Gastroesophageal sphincter (tissue), 4 donors: ENCODE measurements around the gene EWSR1. TPM values are rescaled to one million over a fixed set of nuclear protein-coding genes. Genes with fewer than 3 reads are reported as not detected.
A peak's percentile ranks its signal among the peaks of the same experiment; 100 is the strongest.
"Not testable (repeated sequence)": the region's sequence is repeated elsewhere in the genome, so short reads cannot be mapped to it uniquely, and the experiment has no call there.

ENCODE experiments used
- ATAC-seq: fragments of 150-250 bp; one replicate; pipeline ENCODE4 v1.9.1; 2016; ENCODE audit warnings: mild to moderate bottlenecking, moderate library complexity
- H3K27ac ChIP-seq, 4 donors: fragments of 200-600 bp; sonication (generic) in 3 of 4; 1 replicate in 3 of 4; 2 replicates in 1 of 4; pipeline ENCODE4 v1.5.1; 2016 to 2019
- H3K27me3 ChIP-seq: fragments of 200-600 bp; sonication (generic); one replicate; pipeline ENCODE4 v1.5.1; 2019
- H3K36me3 ChIP-seq, 2 donors: fragments of 200-600 bp; sonication (generic); one replicate each; pipeline ENCODE4 v1.5.1; 2019; ENCODE audit warnings: control low read depth in 1 of 2
- H3K4me1 ChIP-seq, 3 donors: fragments of 200-600 bp; sonication (generic); 1 replicate in 2 of 3; 2 replicates in 1 of 3; pipeline ENCODE4 v1.5.1; 2016 to 2019; ENCODE audit warnings: control low read depth in 2 of 3
- H3K4me3 ChIP-seq, 2 donors: fragments of 200-600 bp; sonication (generic); one replicate each; pipeline ENCODE4 v1.5.1; 2019; ENCODE audit warnings: mild to moderate bottlenecking in 1 of 2, moderate library complexity in 1 of 2
- H3K9me3 ChIP-seq, 3 donors: fragments of 200-600 bp; sonication (generic); one replicate each; pipeline ENCODE4 v1.5.1; 2017 to 2019; ENCODE audit warnings: control low read depth in 2 of 3
- CTCF ChIP-seq, 4 experiments: fragments of 200-600 bp in 2 of 4; fragments of 450-650 bp in 2 of 4; sonication (generic) in 1 of 4; IDR thresholded peaks; one replicate each; pipeline ENCODE4 v1.5.1; 2017 to 2019; ENCODE audit warnings: antibody characterized with exemption in 4 of 4, mild to moderate bottlenecking in 2 of 4, moderate library complexity in 2 of 4
- EP300 ChIP-seq: sonication (generic); formaldehyde crosslinking; IDR thresholded peaks from one replicate; pipeline ENCODE4 v1.6.1; 2017; ENCODE audit warnings: antibody characterized with exemption, mild to moderate bottlenecking
- POLR2A ChIP-seq, 2 donors: fragments of 450-650 bp; IDR thresholded peaks; one replicate each; pipeline ENCODE4 v1.6.1; 2017; ENCODE audit warnings: antibody characterized with exemption in 2 of 2, mild to moderate bottlenecking in 2 of 2, moderate library complexity in 1 of 2
- POLR2AphosphoS5 ChIP-seq: sonication (generic); formaldehyde crosslinking; IDR thresholded peaks from one replicate; pipeline ENCODE4 v1.6.1; 2017; ENCODE audit warnings: antibody characterized with exemption
- WGBS, 2 donors: methylation state at CpG; one replicate each; pipeline ENCODE4 v1.1.5; 2018; ENCODE audit warnings: low coverage in 1 of 2; 5-methylcytosine and 5-hydroxymethylcytosine counted together
- total RNA-seq, 4 donors: library from RNA; depleted of rRNA; stranded (reverse); fragments of >200 nt; gene quantifications; one replicate each; pipeline ENCODE4 v1.1.0, GENCODE V29; 2016

The EWSR1 gene
- total RNA-seq, 4 donors from 2014 or later = 169 to 209 (median 204) TPM

DNA sequence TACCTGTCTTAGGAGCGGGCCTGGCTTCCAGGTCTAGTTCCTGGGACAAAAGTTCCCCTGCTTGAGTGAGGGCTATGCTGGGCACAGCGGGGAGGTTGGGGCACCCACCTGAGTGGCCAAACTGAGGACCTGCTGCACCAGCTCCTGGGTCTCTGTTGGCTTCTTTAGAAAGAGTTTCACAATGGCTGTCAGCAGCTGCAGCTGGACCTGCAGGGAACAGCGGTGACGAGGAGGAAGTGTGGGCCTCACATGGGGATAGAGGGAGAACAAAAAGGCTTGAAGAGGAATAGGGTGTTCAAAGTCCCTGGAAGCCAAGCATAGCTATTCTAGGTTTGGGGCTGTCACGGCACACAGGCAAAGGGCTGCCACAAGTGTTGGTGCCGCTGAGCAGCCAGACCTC, 74.1 kb downstream of the EWSR1 start:
- WGBS, 2 donors = 60 to 82% methylated on average over 1 to 2 of the region's 6 CpGs
- peaks cover 0 to 82% of the 10 kb centered on the region in 2 donors for H3K36me3 ChIP-seq

GRCh38 chr22:29342577-29343312, 74.7 kb downstream of the EWSR1 start:
- peaks cover 0 to 82% of the 10 kb centered on the region in 2 donors for H3K36me3 ChIP-seq
- no peak for ATAC-seq
- H3K9me3 ChIP-seq = no peaks in the 10 kb centered on the region
- TF ChIP-seq CTCF (IDR thresholded peaks at IDR 0.05) (no peak), POLR2A (IDR thresholded peaks at IDR 0.05) (no peak), EP300 (no peak), POLR2AphosphoS5 (no peak)
- no peak overlapping the region for H3K4me3 ChIP-seq
- H3K27me3 ChIP-seq = no peaks in the 10 kb centered on the region
- H3K27ac ChIP-seq = no peak overlapping the region
- peaks cover 0 to 44% (median 0%) of the 10 kb centered on the region in 3 donors for H3K4me1 ChIP-seq
- WGBS, 2 donors = 90 to 92% methylated on average over 2 to 4 of the region's 10 CpGs

More for the DNA sequence above, 74.1 kb downstream of the EWSR1 start:
- H3K27me3 ChIP-seq = no peaks in the 10 kb centered on the region
- no peak overlapping the region for H3K4me3 ChIP-seq
- no peak for TF ChIP-seq CTCF (IDR thresholded peaks at IDR 0.05)
- TF ChIP-seq POLR2AphosphoS5 = no peak
- TF ChIP-seq EP300 = no peak
- TF ChIP-seq POLR2A (IDR thresholded peaks at IDR 0.05) = no peak
- H3K4me1 ChIP-seq = peaks cover 0 to 42% (median 0%) of the 10 kb centered on the region in 3 donors
- no peak overlapping the region for H3K27ac ChIP-seq
- no peaks in the 10 kb centered on the region for H3K9me3 ChIP-seq
- ATAC-seq = no peak

- peaks cover 0 to 82% of the 10 kb centered on the region in 2 donors for H3K36me3 ChIP-seq
- H3K27ac ChIP-seq = peak overlapping the region in 3 of 4 donors; percentile 61 to 69 (median 68)
- no peak overlapping the region for H3K4me3 ChIP-seq
- no peaks in the 10 kb centered on the region for H3K27me3 ChIP-seq
- ATAC-seq = no peak
- no peaks in the 10 kb centered on the region for H3K9me3 ChIP-seq
- no peak for TF ChIP-seq POLR2A (IDR thresholded peaks at IDR 0.05)
- no peak for TF ChIP-seq CTCF (IDR thresholded peaks at IDR 0.05)
- no peak for TF ChIP-seq EP300
- no peak for TF ChIP-seq POLR2AphosphoS5
- peaks cover 0 to 44% (median 0%) of the 10 kb centered on the region in 3 donors for H3K4me1 ChIP-seq
- 58 to 60% methylated on average over 1 to 3 of the region's 7 CpGs for WGBS, 2 donors
Observed at GRCh38 chr22:29343313-29343805, 75.3 kb downstream of the EWSR1 start.

GRCh38 chr22:29344137-29344536, 76.1 kb downstream of the EWSR1 start:
- Histone ChIP-seq H3K27me3 (no peaks in the 10 kb centered on the region), H3K9me3 (no peaks in the 10 kb centered on the region), H3K27ac (peak overlapping the region in 3 of 4 donors; percentile 61 to 69 (median 68)), H3K4me3 (no peak overlapping the region), H3K36me3 (peaks cover 0 to 82% of the 10 kb centered on the region in 2 donors), H3K4me1 (peaks cover 0 to 44% (median 0%) of the 10 kb centered on the region in 3 donors)
- no peak for TF ChIP-seq CTCF (IDR thresholded peaks at IDR 0.05)
- no peak for TF ChIP-seq EP300
- peak; percentile 91 for TF ChIP-seq POLR2AphosphoS5
- no peak for TF ChIP-seq POLR2A (IDR thresholded peaks at IDR 0.05)
- WGBS, 2 donors = 17 to 37% methylated on average over 4 of the region's 5 CpGs
- peak; percentile 87 for ATAC-seq

DNA sequence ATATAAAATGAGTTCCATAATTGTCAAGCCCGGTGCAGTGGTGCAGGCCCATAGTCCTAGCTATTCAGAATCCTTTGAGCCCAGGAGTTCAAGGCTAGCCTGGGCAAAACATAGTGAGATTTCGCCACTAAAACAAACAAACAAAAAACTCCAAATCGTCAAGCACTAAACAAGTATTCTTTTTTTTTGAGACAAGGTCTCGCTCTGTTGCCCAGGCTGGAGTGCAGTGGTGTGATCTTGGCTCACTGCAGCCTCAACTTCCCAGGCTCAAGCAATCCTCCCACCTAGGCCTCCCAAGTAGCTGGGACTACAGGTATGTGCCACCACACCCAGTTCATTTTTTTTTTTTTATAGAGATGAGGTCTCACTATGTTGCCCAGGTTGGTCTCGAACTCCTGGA, 76.8 kb downstream of the EWSR1 start:
- Histone ChIP-seq H3K4me1 (peaks cover 0 to 44% (median 0%) of the 10 kb centered on the region in 3 donors), H3K36me3 (peaks cover 0 to 82% of the 10 kb centered on the region in 2 donors), H3K27ac (peak overlapping the region in 3 of 4 donors; percentile 44 to 69 (median 57))
- not testable (repeated sequence) for H3K4me3 ChIP-seq, H3K9me3 ChIP-seq, H3K27me3 ChIP-seq, ATAC-seq
- 88 to 89% methylated on average over 2 to 5 of the region's 5 CpGs for WGBS, 2 donors
